Retinal pigment epithelial cell (primary cell): ENCODE data around the gene OCA2.

ENCODE experiments used
- DNase-seq: peaks from one replicate; pipeline ENCODE4 v3.0.0-alpha.2; 2010; ENCODE audit warnings: low read depth
- H3K4me3 ChIP-seq: 2 replicates; pipeline ENCODE4 v1.5.1; 2011; ENCODE audit warnings: mild to moderate bottlenecking, low read length, control low read depth, moderate library complexity
- CTCF ChIP-seq: conservative IDR thresholded peaks from 2 replicates; pipeline ENCODE4 v1.5.1; 2011; ENCODE audit warnings: low read depth, low read length, control low read depth, inconsistent platforms

The OCA2 gene

GRCh38 chr15:27867861-27868260 is 231.3 kb downstream of the OCA2 start:
- H3K4me3 ChIP-seq: no peak overlapping the region
- no peak for DNase-seq
- no peak for TF ChIP-seq CTCF

GRCh38 chr15:27866505-27867165 is 232.5 kb downstream of the OCA2 start:
- no peak for TF ChIP-seq CTCF
- no peak overlapping the region for H3K4me3 ChIP-seq

GRCh38 chr15:27865926-27866325 is 233.2 kb downstream of the OCA2 start:
- DNase-seq: no peak
- no peak for TF ChIP-seq CTCF

More at GRCh38 chr15:27866505-27867165, 232.5 kb downstream of the OCA2 start:
- no peak for DNase-seq

GRCh38 chr15:27865323-27865922 is 233.7 kb downstream of the OCA2 start:
- no peak for DNase-seq
- H3K4me3 ChIP-seq: no peak overlapping the region
- TF ChIP-seq CTCF: no peak

More at GRCh38 chr15:27865926-27866325, 233.2 kb downstream of the OCA2 start:
- H3K4me3 ChIP-seq: no peak overlapping the region

- no peak for DNase-seq
- TF ChIP-seq CTCF: no peak
- H3K4me3 ChIP-seq: no peak overlapping the region
Measured at GRCh38 chr15:27864719-27865118, 234.4 kb downstream of the OCA2 start.

GRCh38 chr15:27864086-27864485 is 235.0 kb downstream of the OCA2 start:
- TF ChIP-seq CTCF: no peak
- no peak overlapping the region for H3K4me3 ChIP-seq
- DNase-seq: no peak

GRCh38 chr15:27863000-27863399 is 236.1 kb downstream of the OCA2 start:
- no peak for DNase-seq
- H3K4me3 ChIP-seq: no peak overlapping the region
- TF ChIP-seq CTCF: no peak
